HCEC 1CT (cell line): ENCODE measurements around the gene UBC.
"Not testable (repeated sequence)": the region's sequence is repeated elsewhere in the genome, so short reads cannot be mapped to it uniquely, and the experiment has no call there.

ENCODE experiments used
- DNase-seq: peaks from one replicate; pipeline ENCODE4 v3.0.0-alpha.2; 2017

UBC gene

DNA sequence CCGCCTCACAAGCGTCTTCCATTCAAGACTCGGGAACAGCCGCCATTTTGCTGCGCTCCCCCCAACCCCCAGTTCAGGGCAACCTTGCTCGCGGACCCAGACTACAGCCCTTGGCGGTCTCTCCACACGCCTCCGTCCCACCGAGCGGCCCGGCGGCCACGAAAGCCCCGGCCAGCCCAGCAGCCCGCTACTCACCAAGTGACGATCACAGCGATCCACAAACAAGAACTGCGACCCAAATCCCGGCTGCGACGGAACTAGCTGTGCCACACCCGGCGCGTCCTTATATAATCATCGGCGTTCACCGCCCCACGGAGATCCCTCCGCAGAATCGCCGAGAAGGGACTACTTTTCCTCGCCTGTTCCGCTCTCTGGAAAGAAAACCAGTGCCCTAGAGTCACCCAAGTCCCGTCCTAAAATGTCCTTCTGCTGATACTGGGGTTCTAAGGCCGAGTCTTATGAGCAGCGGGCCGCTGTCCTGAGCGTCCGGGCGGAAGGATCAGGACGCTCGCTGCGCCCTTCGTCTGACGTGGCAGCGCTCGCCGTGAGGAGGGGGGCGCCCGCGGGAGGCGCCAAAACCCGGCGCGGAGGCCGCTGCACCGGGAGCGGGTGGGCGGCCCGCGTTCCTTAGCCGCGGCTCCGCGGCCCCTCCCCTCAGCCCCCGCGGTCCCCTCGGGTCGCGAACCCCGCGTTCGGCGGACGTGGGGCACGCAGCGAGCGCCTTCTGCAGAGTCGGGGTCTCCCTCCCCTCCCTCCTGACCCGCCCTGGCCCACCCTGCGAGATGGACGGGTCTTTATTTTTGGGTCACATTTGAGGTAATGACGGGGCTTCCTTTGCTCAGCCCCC lies at the start of gene UBC:
UBC (minus strand) TSS at position 259 of the 847 bp plus-strand sequence. CDS start 879 bp downstream, outside the sequence.
- peak; percentile 98 for DNase-seq

DNA sequence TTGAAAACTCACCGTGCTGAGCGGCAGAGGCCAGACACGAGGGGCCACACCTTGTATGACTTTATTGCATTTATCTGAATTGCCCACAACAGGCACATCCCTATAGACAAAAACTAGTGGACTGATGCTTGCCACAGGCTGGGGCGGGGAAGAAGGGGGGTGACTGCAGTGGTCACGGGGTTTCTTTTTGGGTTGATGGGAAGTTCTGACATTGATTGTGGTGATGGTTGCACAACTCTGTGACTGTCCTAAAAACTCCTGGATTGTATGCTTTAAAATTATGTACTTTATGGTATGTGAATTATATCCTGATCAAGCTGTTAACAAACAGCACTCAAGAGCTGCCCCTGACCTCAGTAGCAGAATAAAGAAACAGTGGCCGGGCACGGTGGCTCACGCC lies 48.8 kb upstream of the UBC start:
- DNase-seq, result no peak

DNA sequence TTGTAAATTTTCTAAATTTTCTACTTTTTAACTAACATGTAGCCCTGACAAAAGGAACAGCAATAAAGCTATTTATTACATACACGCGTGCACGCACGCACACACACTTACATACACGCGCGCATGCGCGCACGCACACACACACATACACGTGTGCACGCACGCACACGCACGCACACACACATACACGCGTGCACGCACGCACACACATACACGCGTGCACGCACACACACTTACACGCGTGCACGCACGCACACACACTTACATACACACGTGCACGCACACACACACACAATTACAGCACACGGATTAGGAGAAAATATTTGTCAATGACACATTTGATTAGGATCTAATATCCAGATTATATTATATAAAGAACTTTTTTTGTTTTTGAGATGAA lies 46.6 kb upstream of the UBC start:
- DNase-seq, result no peak

DNA sequence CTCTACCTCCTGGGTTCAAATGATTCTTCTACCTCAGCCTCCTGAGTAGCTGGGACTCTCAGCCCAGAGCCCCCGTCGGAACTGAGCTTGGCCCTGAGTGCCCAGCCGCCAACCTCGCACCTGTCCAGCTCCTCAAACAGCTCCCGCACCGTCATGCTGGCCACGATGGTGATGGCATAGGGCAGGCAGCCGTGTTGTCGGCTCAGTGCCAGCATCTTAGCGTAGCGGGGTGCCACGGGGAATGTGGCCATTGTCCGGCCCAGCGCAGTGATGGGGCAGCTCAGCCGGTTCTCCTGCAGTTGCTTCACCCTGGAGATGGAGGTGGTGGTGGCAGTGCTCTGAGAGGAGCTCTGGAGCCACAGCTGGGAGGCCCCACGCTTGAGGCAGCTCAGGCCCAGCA lies 42.1 kb upstream of the UBC start:
- DNase-seq, result no peak

DNA sequence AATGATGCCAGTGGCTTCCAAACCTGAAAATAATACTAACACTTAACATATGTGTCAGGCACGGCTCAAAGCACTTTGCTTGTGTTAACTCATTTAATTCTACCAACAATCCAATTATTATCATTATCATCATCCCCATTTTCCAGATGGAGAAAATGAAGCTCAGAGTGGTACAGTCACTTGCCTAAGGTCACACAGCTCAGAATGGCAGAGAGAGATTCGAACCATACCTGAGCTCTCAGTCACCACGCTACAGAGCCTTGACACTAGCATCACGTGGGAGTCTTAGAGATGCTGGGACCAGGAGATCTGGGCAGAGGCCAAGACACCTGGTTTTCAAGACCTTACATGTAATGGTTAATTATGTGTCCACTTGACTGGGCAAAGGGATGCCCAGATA lies 40.3 kb upstream of the UBC start:
- DNase-seq, result no peak

DNA sequence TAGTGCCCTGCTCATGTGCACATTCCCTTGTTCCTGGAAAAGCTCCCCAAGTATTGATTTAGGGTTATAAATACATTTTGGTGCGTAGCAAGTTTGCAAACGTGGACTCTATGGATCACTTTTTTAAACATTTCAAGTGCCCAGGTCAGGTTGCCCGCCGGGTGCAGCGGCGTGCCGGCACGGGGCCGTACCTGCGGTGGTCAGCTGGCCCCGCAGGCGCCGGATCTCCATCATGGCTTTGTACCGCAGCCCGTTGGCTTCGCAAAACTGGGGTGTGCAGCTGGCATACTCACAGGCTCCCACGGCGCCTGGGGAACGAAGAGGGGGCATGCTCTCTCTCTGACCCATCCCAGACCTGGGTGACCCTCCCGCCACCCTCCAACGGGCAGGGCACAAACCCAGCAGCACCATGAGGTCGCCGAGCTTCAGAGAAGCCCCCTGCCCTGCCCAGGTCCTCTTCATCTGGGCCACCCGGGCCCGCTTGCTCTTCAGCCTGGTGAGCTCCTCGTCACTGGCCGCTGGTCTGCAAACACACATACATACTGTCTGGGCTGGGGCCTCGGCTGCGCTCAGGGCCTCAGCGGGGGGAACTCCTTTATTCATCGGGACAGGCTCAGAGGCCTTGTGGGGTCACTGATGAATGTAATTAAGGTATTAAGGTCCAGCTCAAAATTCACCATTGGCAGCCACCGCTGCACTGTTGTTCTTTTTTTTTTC lies 39.4 kb upstream of the UBC start:
- DNase-seq, result no peak

DNA sequence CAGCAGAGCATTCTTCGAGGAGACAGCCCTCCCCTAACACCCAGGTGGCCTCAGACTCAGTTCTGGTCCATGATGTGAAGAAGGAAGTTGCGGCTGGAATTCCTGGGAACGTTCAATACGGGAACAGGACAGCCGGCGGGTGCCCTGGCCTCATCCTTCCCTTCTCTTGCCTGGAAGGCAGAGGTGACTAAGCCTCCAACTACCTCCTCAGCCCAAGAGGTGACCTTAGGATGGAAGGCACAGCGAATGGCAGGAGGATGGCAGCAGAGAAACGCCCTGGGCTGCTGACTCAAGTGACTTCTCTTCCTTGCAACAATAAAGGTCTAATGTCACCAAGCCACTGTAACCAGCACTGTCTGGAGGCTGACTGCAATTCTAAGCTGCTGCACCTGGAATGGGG lies 38.4 kb upstream of the UBC start:
- DNase-seq, result no peak

DNA sequence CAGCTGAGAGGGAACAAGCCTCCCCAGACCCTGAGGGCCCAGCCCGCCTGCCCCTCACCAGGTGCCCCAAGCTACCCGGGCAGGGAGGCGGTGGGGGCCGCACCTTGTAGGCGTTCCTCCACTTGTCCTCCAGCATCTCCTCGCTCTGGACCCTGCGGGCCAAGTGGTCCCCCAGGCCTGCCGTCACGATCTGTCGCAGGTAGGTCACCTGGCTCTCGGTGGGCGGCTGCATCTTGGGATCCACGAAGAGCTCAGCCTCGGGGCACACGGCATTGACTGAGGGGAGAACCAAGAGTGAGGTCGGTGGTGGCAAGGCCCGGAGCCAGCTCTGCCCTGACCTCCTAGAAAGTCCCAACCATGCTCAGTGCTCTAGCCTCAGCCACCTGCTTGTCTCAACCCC lies 37.8 kb upstream of the UBC start:
- no peak for DNase-seq

DNA sequence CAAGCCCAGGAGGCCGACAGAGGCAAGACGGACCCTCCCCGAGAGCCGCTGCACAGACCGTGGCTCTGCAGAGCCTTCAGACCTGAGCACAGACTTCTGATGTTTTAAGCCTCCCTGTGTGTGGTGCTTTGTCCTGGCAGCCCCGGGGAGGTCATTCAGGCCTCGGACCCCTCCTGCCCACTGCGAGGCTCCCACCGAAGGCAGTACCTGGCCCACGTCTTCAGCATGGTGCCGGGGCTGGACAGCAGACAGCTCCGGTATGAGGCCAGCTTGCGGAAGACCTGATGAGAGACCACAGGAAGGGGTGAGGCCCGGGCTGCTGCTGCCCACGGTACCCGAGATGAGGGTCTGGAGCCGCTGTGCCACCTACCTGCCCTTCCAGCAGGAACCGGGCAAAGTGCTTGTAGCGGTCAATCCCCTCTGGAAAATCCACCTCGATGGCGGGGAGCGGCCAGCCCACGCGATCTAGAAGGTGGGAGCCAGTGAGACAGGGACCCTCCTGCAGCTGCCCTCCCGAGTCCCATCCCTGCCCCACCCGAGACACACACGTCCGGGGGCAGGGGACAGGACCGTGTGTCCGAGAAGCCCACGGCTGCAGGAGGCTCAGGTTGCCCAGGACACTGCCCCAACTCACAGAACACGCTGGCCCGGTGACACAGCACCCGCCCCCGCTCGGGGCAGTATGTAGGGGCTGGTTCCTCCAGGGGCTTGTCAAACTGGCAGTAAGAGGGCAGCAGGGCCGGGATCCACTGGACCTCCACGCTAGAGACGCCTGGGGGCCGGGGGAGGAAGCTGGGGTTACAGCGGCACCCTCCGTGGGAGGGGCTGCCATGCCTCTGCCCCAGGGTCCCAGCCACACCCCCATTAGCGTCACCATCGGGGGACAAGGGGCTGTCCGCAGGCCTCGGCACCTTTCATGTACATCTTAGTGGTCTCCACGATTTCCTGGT lies 35.6 kb upstream of the UBC start:
- no peak for DNase-seq

DNA sequence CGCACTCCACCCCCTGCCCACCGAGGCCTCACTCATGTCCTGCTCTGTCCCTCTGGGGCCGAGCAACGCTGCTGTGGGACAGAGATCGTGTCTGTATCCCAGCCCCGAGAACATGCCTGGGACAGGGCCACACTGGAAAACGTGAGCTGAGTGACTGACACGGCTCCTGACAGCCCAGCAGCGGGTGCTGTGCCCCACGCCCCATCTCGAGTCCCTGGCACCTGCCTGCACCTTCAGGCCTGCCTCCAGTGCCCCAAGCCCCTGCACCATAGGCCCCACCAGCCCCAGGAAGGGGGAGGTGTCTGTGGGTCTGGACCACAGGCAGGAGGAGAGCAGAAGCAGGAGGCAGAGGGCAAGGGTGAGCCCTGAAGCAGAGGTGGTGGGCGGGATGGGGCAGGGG lies 34.6 kb upstream of the UBC start:
- DNase-seq, result no peak

DNA sequence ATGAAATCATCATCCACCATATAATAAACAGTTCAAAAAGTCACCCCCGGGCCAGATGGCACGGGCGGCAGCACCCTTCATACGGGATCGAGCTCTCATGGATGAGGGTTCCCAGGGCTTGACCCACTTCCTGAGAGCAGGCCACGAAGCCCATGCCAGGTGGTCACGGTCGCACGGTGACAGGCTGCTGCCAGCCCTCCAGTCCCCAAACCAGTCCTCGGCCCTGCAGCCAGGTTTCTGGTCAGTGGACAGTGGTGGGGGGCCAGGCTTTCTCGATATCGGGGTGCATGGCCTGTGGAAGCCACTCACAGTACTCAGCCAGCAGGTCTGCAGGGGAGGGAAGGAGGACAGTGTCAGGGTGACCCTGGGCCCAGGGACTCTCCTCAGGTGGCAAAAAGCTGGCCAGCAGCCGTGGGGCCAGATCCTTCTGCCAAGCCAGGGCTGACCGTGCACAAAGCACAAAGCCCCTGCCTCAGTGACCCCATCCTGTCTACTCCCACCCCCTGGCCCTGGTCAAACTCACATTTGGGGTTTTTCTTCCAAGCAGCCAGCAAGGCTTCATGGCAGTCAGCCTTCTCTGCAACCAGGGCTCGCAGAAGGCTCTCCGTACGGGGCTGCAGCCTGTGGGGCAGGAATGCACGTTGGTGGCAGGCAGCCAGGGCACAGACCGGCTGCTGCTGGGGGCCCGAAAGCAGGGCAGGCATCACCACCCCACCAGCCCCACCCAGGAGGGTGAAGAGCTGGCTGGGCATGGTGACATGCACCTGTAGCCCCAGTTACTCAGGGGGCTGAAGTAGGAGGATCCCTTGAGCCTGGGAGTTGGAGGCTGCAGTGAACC lies 33.3 kb upstream of the UBC start:
- DNase-seq, result no peak

DNA sequence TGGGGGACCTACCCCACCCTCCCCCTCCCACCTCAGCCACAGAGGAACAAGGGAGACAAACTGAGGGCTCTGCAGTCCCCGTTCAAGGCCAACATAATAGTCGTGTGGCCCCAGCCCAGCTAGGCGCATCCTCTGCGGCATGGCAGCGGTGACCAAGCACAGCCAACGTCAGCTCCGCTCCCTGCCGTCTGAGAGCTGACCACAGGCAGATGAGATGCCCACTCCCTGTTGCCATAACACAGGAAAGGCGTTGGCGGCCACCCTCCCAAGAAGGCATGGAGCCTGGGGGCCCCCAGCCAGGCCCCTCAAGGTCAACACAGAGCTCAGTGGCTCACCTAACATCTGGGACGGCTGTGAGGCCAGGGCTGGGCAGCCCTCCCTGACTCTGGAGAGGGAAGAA lies 32.6 kb upstream of the UBC start:
- no peak for DNase-seq

DNA sequence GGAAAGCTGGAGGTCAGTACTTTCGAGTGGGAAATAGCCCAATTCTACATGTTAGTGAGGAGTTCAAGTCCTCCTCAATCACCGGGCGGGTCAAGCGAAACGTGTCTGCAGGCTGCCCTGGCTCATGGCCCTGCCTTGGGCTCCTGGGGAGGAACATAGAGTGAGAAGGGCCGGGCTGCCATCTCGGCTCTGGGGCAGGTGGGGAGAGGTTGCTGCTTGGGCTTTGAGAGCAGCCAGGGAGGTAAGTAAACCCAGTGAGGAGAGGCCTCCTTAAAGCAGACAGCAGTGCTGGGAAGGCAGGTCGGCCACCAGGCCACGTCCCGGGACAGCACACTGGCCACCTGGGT lies 32.0 kb upstream of the UBC start:
- DNase-seq, result no peak

DNA sequence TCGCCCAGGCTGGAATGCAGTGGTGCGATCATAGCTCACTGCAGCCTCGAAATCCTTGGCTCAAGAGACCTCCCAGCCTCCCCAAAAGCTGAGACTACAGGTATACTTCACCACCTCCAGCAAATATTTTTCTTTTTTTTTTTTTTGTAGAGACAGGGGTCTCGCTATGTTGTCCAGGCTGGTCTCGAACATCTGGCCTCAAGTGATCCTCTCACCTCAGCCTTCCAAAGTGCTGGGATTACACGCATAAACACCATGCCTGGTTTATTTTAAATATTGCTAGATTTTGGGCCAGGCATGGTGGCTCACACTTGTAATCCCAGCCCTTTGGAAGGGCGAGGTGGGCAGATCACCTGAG lies 26.7 kb upstream of the UBC start:
- no peak for DNase-seq

DNA sequence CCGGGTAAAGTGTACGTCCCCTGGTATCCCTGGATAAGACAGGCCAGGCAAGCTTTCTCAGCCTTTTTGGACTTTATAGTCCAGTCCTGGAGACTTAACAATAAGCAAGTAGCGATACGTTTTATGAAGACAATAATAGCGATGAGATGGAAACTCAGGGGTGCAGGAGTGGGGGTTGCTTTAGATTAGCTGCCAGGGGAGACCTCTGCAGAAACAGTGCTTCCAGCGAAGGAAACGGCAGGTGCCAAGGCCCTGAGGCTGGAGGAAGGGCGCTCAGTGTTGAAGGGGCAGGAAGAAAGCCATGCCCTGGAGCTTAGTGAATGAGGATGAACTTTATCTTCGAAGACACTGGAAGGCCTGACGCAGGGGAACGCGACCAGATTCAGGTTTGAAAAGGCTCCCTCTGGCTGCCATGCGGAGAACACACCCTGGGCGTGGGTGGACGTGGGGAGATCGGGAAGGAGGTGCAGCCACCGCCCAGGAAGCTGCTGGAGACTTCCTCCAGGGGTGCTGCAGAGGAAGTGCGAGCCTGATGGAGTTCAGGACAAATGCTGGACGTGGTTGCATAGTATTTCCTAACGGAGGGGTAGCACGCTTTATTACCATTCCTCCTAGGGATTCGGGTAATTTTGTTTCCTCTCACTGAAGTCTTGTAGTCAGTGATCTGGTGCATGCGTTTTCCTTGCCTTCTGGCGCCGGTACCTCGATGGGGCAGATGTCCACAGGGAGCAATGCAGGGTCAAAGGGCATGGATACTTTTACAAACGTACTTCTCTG lies 26.1 kb upstream of the UBC start:
- peak; percentile 96 for DNase-seq

DNA sequence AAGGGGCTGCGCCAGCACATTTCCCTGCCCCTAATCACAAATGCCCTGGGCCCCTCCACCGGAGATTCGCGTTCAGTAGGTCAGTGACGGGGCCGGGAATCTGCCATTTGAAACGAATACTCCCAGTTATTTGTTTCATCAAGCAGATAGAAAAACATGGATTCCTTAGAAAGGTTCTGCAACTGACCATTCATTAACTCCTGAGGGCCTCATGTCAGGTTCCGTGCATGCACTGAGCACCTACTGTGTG lies 25.6 kb upstream of the UBC start:
- DNase-seq, result no peak

DNA sequence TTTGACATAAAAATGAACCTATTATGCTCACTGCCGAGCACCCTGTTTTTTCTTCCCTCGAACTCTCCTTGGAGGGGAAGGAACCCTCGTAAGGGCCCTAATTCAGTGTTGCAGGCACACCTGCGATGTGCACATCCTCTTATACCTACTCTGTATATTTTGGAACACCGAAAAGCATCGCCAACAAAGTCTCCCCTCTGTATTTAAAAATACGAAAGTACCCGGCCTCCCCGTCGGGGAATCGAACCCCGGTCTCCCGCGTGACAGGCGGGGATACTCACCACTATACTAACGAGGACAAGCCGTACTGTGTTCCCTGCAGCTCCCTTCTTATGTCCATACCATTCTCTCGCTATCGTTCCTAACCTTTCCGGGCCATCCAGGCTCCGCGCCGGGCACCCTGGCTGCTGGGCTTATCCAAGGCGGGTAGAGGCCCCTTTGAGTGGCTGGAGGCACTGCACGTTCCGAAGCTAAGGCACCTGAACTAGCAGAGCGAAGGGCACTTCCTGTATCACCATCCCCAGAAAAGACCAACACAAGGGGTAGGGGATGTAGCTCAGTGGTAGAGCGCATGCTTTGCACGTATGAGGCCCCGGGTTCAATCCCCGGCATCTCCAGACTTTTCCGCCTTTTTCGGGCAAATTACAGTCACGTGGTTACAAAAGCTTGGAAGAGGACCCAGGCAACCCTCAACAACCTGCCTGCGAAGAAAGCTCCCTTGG lies 25.1 kb upstream of the UBC start:
- DNase-seq, result peak; percentile 98

DNA sequence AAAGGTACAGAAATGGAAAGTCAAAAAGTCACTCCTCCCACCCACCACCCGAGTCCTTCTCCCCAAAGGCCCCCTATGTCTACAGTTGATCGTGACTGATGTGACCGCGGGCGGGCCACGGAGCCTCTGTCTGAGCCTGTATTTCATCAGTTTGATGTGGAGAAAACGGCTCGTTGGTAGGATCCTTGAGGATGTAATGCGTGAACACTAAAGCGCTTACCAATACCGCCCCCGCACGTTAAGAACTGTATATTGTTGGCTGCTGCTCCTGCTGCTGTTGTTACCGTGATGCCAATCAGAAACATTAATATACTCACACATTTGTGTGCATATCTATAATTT lies 24.6 kb upstream of the UBC start:
- DNase-seq, result peak; percentile 88

DNA sequence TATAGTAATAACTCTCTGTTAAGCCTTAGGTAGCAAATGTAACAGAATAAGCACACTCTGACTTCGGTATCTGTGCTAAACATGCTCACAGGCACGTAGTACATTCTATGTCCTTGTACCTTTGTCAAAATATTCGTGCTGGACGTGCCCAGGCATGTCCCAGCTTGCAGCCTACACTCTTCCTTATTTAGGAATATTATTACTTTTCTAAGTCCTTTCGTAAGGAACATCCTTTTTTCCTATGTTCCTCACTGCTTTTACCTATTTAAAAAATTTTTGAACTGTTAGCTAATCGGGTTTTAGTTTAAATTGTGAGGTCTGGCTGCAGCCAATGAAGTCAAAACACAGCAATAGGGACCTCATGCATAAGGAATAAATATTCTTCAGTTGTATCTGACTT lies 24.1 kb upstream of the UBC start:
- DNase-seq, result peak; percentile 28

DNA sequence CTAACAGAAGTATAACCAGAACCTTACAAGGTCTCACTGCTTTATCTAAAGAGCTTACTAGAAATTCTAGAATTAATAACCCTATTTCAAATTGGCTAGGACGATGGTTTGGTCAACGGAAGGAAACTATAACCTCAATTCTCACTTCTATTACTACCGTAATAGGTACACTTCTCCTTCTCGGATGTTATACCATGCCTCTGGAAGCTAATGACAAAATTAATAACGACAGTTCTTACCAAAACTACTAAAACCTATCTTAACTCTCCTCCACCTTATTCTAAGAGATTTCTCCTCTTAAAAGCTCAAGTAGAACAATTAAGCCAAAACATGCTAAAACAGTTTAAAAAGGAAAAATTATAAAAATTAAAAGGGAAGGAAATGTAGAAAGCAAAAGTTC lies 23.7 kb upstream of the UBC start:
- no peak for DNase-seq

DNA sequence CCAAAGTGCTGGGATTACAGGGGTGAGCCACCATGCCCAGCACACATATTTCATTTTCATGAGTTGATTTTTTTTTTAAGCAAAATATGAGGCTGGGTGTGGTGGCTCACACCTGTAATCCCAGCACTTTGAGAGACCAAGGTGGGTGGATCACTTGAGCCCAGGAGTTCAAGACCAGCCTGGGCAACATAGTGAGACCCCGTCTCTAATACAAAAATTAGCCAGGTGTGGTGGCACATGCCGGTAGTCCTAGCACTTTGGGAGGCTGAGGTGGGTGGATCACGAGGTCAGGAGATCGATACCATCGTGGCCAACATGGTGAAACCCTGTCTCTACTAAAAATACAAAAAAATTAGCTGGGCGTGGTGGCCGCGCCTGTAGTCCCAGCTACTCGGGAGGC lies 17.1 kb upstream of the UBC start:
- DNase-seq, result not testable (repeated sequence)

DNA sequence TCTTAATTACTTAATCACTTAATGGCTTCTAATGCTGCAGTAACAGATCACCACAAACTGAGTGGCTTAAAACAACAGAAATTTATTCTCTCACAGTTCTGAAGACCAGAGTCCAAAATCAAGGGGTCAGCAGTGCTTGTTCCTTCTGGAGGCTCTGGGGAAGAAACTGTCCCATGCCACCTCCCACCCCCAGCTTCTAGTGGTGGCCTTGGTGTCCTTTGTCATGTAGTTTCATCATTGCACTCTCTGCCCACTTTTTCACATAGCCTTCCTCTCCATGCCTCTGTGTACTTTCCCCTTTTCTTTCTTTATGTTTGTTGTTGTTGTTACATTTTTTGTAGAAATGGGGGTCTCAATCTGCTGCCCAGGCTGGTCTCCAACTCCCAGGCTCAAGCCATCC lies 16.1 kb upstream of the UBC start:
- DNase-seq, result no peak
